ENCODE data around the gene MSRB1.

Gene MSRB1

GRCh38 chr16:1979271-1980029 lies 36.5 kb upstream of the MSRB1 start:
- Histone ChIP-seq H3K9ac (ENCODE audit: low read depth in 1 of 2, low read length in 2 of 2) (peak overlapping the region; percentile 56 to 57), H3K27me3 (ENCODE audit: control insufficient read depth in 1 of 2, insufficient read depth in 2 of 2, low read length in 2 of 2) (peaks cover 13 to 15% of the 10 kb centered on the region in 2 donors), H3K36me3 (ENCODE audit: control insufficient read depth in 1 of 2, insufficient read depth in 2 of 2, low read length in 2 of 2) (peaks cover 15 to 42% of the 10 kb centered on the region in 2 donors), H3K4me1 (ENCODE audit: control insufficient read depth in 1 of 2, insufficient read depth in 2 of 2, low read length in 2 of 2) (peaks cover 32 to 52% of the 10 kb centered on the region in 2 donors), H3K4me3 (ENCODE audit: low read depth in 1 of 2, low read length in 2 of 2) (peak overlapping the region; percentile 55 to 56), H3K9me3 (ENCODE audit: control insufficient read depth in 1 of 2, low read length in 2 of 2) (no peaks in the 10 kb centered on the region), H3K27ac (ENCODE audit: low read depth, low read length) (peak overlapping the region; percentile 66)

- Histone ChIP-seq H3K27ac (ENCODE audit: low read depth, low read length) (peak overlapping the region; percentile 32), H3K27me3 (ENCODE audit: control insufficient read depth in 1 of 2, insufficient read depth in 2 of 2, low read length in 2 of 2) (peaks cover 13 to 15% of the 10 kb centered on the region in 2 donors), H3K4me1 (ENCODE audit: control insufficient read depth in 1 of 2, insufficient read depth in 2 of 2, low read length in 2 of 2) (peaks cover 32 to 51% of the 10 kb centered on the region in 2 donors), H3K9ac (ENCODE audit: low read depth in 1 of 2, low read length in 2 of 2) (peak overlapping the region; percentile 43 to 56), H3K36me3 (ENCODE audit: control insufficient read depth in 1 of 2, insufficient read depth in 2 of 2, low read length in 2 of 2) (peaks cover 15 to 46% of the 10 kb centered on the region in 2 donors), H3K9me3 (ENCODE audit: control insufficient read depth in 1 of 2, low read length in 2 of 2) (no peaks in the 10 kb centered on the region), H3K4me3 (ENCODE audit: low read depth in 1 of 2, low read length in 2 of 2) (peak overlapping the region; percentile 52 to 55)
These were observed 35.6 kb upstream of the MSRB1 start for GRCh38 chr16:1978476-1979120.

GRCh38 chr16:1977875-1978268 lies 34.9 kb upstream of the MSRB1 start:
- H3K4me3 ChIP-seq (ENCODE audit: low read depth in 1 of 2, low read length in 2 of 2), result no peak overlapping the region
- H3K4me1 ChIP-seq (ENCODE audit: control insufficient read depth in 1 of 2, insufficient read depth in 2 of 2, low read length in 2 of 2), result peaks cover 27 to 45% of the 10 kb centered on the region in 2 donors
- peaks cover 15 to 46% of the 10 kb centered on the region in 2 donors for H3K36me3 ChIP-seq (ENCODE audit: control insufficient read depth in 1 of 2, insufficient read depth in 2 of 2, low read length in 2 of 2)
- no peak overlapping the region for H3K27ac ChIP-seq (ENCODE audit: low read depth, low read length)
- peaks cover 13 to 15% of the 10 kb centered on the region in 2 donors for H3K27me3 ChIP-seq (ENCODE audit: control insufficient read depth in 1 of 2, insufficient read depth in 2 of 2, low read length in 2 of 2)
- no peaks in the 10 kb centered on the region for H3K9me3 ChIP-seq (ENCODE audit: control insufficient read depth in 1 of 2, low read length in 2 of 2)
- no peak overlapping the region for H3K9ac ChIP-seq (ENCODE audit: low read depth in 1 of 2, low read length in 2 of 2)

- Histone ChIP-seq H3K9ac (ENCODE audit: low read depth in 1 of 2, low read length in 2 of 2) (no peak overlapping the region), H3K4me3 (ENCODE audit: low read depth in 1 of 2, low read length in 2 of 2) (no peak overlapping the region), H3K36me3 (ENCODE audit: control insufficient read depth in 1 of 2, insufficient read depth in 2 of 2, low read length in 2 of 2) (peaks cover 15 to 46% of the 10 kb centered on the region in 2 donors), H3K9me3 (ENCODE audit: control insufficient read depth in 1 of 2, low read length in 2 of 2) (no peaks in the 10 kb centered on the region), H3K27me3 (ENCODE audit: control insufficient read depth in 1 of 2, insufficient read depth in 2 of 2, low read length in 2 of 2) (peaks cover 13 to 15% of the 10 kb centered on the region in 2 donors), H3K27ac (ENCODE audit: low read depth, low read length) (no peak overlapping the region), H3K4me1 (ENCODE audit: control insufficient read depth in 1 of 2, insufficient read depth in 2 of 2, low read length in 2 of 2) (peaks cover 24 to 43% of the 10 kb centered on the region in 2 donors)
These were observed 34.2 kb upstream of the MSRB1 start for GRCh38 chr16:1976951-1977874.

GRCh38 chr16:1976216-1976520 lies 33.2 kb upstream of the MSRB1 start:
- H3K9me3 ChIP-seq (ENCODE audit: control insufficient read depth in 1 of 2, low read length in 2 of 2), result no peaks in the 10 kb centered on the region
- H3K27me3 ChIP-seq (ENCODE audit: control insufficient read depth in 1 of 2, insufficient read depth in 2 of 2, low read length in 2 of 2), result peaks cover 7 to 13% of the 10 kb centered on the region in 2 donors
- peaks cover 15 to 46% of the 10 kb centered on the region in 2 donors for H3K36me3 ChIP-seq (ENCODE audit: control insufficient read depth in 1 of 2, insufficient read depth in 2 of 2, low read length in 2 of 2)
- no peak overlapping the region for H3K9ac ChIP-seq (ENCODE audit: low read depth in 1 of 2, low read length in 2 of 2)
- peaks cover 13 to 37% of the 10 kb centered on the region in 2 donors for H3K4me1 ChIP-seq (ENCODE audit: control insufficient read depth in 1 of 2, insufficient read depth in 2 of 2, low read length in 2 of 2)
- H3K4me3 ChIP-seq (ENCODE audit: low read depth in 1 of 2, low read length in 2 of 2), result no peak overlapping the region
- no peak overlapping the region for H3K27ac ChIP-seq (ENCODE audit: low read depth, low read length)

GRCh38 chr16:1975432-1976215 lies 32.6 kb upstream of the MSRB1 start:
- Histone ChIP-seq H3K27ac (ENCODE audit: low read depth, low read length) (no peak overlapping the region), H3K9ac (ENCODE audit: low read depth in 1 of 2, low read length in 2 of 2) (no peak overlapping the region), H3K4me3 (ENCODE audit: low read depth in 1 of 2, low read length in 2 of 2) (no peak overlapping the region), H3K4me1 (ENCODE audit: control insufficient read depth in 1 of 2, insufficient read depth in 2 of 2, low read length in 2 of 2) (peaks cover 8 to 36% of the 10 kb centered on the region in 2 donors), H3K9me3 (ENCODE audit: control insufficient read depth in 1 of 2, low read length in 2 of 2) (no peaks in the 10 kb centered on the region), H3K36me3 (ENCODE audit: control insufficient read depth in 1 of 2, insufficient read depth in 2 of 2, low read length in 2 of 2) (peaks cover 15 to 46% of the 10 kb centered on the region in 2 donors), H3K27me3 (ENCODE audit: control insufficient read depth in 1 of 2, insufficient read depth in 2 of 2, low read length in 2 of 2) (peaks cover 2 to 7% of the 10 kb centered on the region in 2 donors)

- peaks cover 15 to 46% of the 10 kb centered on the region in 2 donors for H3K36me3 ChIP-seq (ENCODE audit: control insufficient read depth in 1 of 2, insufficient read depth in 2 of 2, low read length in 2 of 2)
- H3K4me1 ChIP-seq (ENCODE audit: control insufficient read depth in 1 of 2, insufficient read depth in 2 of 2, low read length in 2 of 2), result peaks cover 4 to 24% of the 10 kb centered on the region in 2 donors
- no peak overlapping the region for H3K27ac ChIP-seq (ENCODE audit: low read depth, low read length)
- H3K9ac ChIP-seq (ENCODE audit: low read depth in 1 of 2, low read length in 2 of 2), result no peak overlapping the region
- H3K4me3 ChIP-seq (ENCODE audit: low read depth in 1 of 2, low read length in 2 of 2), result no peak overlapping the region
- no peaks in the 10 kb centered on the region for H3K9me3 ChIP-seq (ENCODE audit: control insufficient read depth in 1 of 2, low read length in 2 of 2)
- peaks cover 0 to 3% of the 10 kb centered on the region in 2 donors for H3K27me3 ChIP-seq (ENCODE audit: control insufficient read depth in 1 of 2, insufficient read depth in 2 of 2, low read length in 2 of 2)
These were observed 31.4 kb upstream of the MSRB1 start for GRCh38 chr16:1974157-1975070.

- H3K9ac ChIP-seq (ENCODE audit: low read depth in 1 of 2, low read length in 2 of 2), result no peak overlapping the region
- peaks cover 15 to 45% of the 10 kb centered on the region in 2 donors for H3K36me3 ChIP-seq (ENCODE audit: control insufficient read depth in 1 of 2, insufficient read depth in 2 of 2, low read length in 2 of 2)
- H3K27ac ChIP-seq (ENCODE audit: low read depth, low read length), result no peak overlapping the region
- no peak overlapping the region for H3K4me3 ChIP-seq (ENCODE audit: low read depth in 1 of 2, low read length in 2 of 2)
- H3K27me3 ChIP-seq (ENCODE audit: control insufficient read depth in 1 of 2, insufficient read depth in 2 of 2, low read length in 2 of 2), result peaks cover 0 to 3% of the 10 kb centered on the region in 2 donors
- no peaks in the 10 kb centered on the region for H3K9me3 ChIP-seq (ENCODE audit: control insufficient read depth in 1 of 2, low read length in 2 of 2)
- H3K4me1 ChIP-seq (ENCODE audit: control insufficient read depth in 1 of 2, insufficient read depth in 2 of 2, low read length in 2 of 2), result peaks cover 4 to 20% of the 10 kb centered on the region in 2 donors
These were observed 30.6 kb upstream of the MSRB1 start for GRCh38 chr16:1973461-1974156.

Data from duodenal mucosa (tissue), 2 donors.